HepG2 (cell line): ENCODE results near the gene UBE3B.

ENCODE experiments used
- CREB1 ChIP-seq, 2 experiments: fragments of 450-650 bp in 1 of 2; IDR thresholded peaks; 2 replicates each; pipeline ENCODE4 v1.6.1; 2016 to 2017; ENCODE audit warnings: control low read depth in 1 of 2, mild to moderate bottlenecking in 1 of 2, missing compliant biosample characterization in 1 of 2, missing genetic modification characterization in 1 of 2
- HOXD1 ChIP-seq: sonication (generic); formaldehyde crosslinking; IDR thresholded peaks from 2 replicates; pipeline ENCODE4 v1.5.0; 2020; ENCODE audit warnings: missing genetic modification reagents
- MED13 ChIP-seq: sonication (generic); formaldehyde crosslinking; IDR thresholded peaks from 2 replicates; pipeline ENCODE4 v1.5.0; 2020; ENCODE audit warnings: missing genetic modification reagents
- NR1H2 ChIP-seq: sonication (generic); formaldehyde crosslinking; IDR thresholded peaks from 2 replicates; pipeline ENCODE4 v1.8.1; 2022; ENCODE audit warnings: low read depth, missing genetic modification reagents, borderline replicate concordance
- POLR2AphosphoS5 ChIP-seq: IDR thresholded peaks from 2 replicates; pipeline ENCODE4 v1.6.1; 2012; ENCODE audit warnings: low read depth, low read length
- TCF12 ChIP-seq, 2 experiments: fragments of 450-650 bp in 1 of 2; sonication (generic) in 1 of 2; formaldehyde crosslinking in 1 of 2; IDR thresholded peaks; 2 replicates each; pipeline versions ENCODE4 v1.6.1 to v1.8.0; 2017 to 2022; ENCODE audit warnings: antibody characterized with exemption in 1 of 2, mild to moderate bottlenecking in 1 of 2, missing genetic modification reagents in 1 of 2, moderate library complexity in 1 of 2
- ZNF775 ChIP-seq: sonication (generic); formaldehyde crosslinking; IDR thresholded peaks from 2 replicates; pipeline ENCODE4 v1.4.0; 2020; ENCODE audit warnings: missing genetic modification reagents, mild to moderate bottlenecking, moderate library complexity, borderline replicate concordance
- TF ChIP-seq, protein P1 (sequence below): IDR thresholded peaks from 2 replicates; pipeline ENCODE4 v1.6.1; 2016
- TF ChIP-seq, protein P2 (sequence below): sonication (generic); formaldehyde crosslinking; IDR thresholded peaks from 2 replicates; pipeline ENCODE4 v1.8.1; 2023; ENCODE audit warnings: missing genetic modification reagents, inconsistent platforms, borderline replicate concordance
- TF ChIP-seq, protein P3 (sequence below): sonication (generic); formaldehyde crosslinking; IDR thresholded peaks from 2 replicates; pipeline ENCODE4 v1.4.0; 2020; ENCODE audit warnings: mild to moderate bottlenecking, missing genetic modification reagents
- TF ChIP-seq, protein P4 (sequence below): sonication (generic); formaldehyde crosslinking; IDR thresholded peaks from 2 replicates; pipeline ENCODE4 v1.5.0; 2020; ENCODE audit warnings: mild to moderate bottlenecking, missing genetic modification reagents, moderate library complexity

DNA sequence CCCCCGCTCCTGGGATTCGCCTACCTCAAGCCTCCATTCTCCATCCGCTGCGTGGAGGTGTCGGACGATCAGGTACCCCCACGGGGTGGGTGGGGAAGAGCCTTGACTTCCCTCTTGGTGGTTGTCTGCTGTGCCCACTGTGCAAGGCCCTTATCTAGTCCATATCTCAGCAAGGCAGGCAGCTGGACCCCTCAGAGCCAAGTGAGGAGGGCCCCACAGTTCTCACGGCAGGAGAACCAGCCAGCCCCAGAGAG lies 56.0 kb downstream of the UBE3B start:
- TF ChIP-seq, protein P1, sequence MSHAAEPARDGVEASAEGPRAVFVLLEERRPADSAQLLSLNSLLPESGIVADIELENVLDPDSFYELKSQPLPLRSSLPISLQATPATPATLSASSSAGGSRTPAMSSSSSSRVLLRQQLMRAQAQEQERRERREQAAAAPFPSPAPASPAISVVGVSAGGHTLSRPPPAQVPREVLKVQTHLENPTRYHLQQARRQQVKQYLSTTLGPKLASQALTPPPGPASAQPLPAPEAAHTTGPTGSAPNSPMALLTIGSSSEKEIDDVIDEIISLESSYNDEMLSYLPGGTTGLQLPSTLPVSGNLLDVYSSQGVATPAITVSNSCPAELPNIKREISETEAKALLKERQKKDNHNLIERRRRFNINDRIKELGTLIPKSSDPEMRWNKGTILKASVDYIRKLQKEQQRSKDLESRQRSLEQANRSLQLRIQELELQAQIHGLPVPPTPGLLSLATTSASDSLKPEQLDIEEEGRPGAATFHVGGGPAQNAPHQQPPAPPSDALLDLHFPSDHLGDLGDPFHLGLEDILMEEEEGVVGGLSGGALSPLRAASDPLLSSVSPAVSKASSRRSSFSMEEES (CRISPR knock-in tag), result no peak
- no peak for TF ChIP-seq ZNF775
- no peak for TF ChIP-seq TCF12 (IDR thresholded peaks at IDR 0.05)
- TF ChIP-seq TCF12 (CRISPR knock-in tag; IDR thresholded peaks at IDR 0.05), result no peak
- no peak for TF ChIP-seq NR1H2 (CRISPR knock-in tag)
- no peak for TF ChIP-seq POLR2AphosphoS5
- no peak for TF ChIP-seq HOXD1 (CRISPR knock-in tag)
- TF ChIP-seq, protein P2, sequence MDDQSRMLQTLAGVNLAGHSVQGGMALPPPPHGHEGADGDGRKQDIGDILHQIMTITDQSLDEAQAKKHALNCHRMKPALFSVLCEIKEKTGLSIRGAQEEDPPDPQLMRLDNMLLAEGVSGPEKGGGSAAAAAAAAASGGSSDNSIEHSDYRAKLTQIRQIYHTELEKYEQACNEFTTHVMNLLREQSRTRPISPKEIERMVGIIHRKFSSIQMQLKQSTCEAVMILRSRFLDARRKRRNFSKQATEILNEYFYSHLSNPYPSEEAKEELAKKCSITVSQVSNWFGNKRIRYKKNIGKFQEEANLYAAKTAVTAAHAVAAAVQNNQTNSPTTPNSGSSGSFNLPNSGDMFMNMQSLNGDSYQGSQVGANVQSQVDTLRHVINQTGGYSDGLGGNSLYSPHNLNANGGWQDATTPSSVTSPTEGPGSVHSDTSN (CRISPR knock-in tag), result no peak
- TF ChIP-seq, protein P3, sequence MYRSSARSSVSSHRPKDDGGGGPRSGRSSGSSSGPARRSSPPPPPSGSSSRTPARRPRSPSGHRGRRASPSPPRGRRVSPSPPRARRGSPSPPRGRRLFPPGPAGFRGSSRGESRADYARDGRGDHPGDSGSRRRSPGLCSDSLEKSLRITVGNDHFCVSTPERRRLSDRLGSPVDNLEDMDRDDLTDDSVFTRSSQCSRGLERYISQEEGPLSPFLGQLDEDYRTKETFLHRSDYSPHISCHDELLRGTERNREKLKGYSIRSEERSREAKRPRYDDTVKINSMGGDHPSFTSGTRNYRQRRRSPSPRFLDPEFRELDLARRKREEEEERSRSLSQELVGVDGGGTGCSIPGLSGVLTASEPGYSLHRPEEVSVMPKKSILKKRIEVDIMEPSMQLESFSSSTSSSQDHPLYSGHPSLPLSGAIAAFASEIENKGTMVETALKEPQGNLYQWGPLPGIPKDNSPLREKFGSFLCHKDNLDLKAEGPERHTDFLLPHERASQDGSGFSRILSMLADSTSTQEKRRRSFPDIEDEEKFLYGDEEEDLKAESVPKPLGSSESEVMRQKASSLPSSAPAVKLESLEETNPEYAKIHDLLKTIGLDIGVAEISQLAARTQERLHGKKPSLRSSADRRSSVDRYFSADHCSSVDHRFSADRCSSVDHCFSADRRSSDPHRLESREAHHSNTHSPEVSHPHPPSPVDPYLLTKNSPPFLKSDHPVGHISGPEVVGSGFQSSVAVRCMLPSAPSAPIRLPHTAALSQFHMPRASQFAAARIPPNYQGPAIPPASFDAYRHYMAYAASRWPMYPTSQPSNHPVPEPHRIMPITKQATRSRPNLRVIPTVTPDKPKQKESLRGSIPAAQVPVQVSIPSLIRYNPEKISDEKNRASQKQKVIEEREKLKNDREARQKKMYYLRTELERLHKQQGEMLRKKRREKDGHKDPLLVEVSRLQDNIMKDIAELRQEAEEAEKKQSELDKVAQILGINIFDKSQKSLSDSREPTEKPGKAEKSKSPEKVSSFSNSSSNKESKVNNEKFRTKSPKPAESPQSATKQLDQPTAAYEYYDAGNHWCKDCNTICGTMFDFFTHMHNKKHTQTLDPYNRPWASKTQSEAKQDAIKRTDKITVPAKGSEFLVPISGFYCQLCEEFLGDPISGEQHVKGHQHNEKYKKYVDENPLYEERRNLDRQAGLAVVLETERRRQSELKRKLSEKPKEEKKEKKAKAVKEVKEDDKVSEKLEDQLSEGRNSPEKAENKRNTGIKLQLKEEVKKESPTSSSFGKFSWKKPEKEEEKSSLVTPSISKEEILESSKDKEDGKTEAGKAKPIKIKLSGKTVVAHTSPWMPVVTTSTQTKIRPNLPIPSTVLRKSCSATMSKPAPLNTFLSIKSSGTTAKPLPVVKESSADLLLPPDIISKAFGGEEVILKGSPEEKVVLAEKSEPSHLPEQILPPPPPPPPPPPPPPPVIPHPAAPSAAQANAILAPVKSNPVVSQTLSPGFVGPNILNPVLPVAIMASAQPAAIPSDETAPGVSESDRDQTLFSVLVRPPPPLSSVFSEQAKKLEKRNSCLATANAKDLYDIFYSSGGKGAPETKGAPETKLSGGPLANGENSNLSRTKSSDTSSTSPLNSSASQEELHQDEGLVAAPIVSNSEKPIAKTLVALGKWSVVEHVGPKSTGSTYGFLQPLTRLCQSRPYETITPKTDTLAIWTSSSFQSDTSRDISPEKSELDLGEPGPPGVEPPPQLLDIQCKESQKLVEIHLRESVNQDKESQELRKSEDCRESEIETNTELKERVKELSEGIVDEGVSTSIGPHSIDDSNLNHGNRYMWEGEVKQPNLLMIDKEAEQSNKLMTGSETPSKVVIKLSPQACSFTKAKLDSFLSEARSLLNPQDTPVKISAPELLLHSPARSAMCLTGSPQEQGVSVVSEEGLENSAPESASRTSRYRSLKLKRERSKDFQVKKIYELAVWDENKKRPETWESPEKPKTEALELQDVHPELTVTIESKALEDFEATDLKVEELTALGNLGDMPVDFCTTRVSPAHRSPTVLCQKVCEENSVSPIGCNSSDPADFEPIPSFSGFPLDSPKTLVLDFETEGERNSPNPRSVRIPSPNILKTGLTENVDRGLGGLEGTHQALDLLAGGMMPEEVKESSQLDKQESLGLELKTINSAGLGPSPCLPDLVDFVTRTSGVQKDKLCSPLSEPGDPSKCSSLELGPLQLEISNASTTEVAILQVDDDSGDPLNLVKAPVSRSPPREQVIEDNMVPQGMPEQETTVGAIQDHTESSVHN (CRISPR knock-in tag), result no peak
- no peak for TF ChIP-seq CREB1 (IDR thresholded peaks at IDR 0.05)
- no peak for TF ChIP-seq CREB1 (CRISPR knock-in tag; IDR thresholded peaks at IDR 0.05)
- TF ChIP-seq, protein P4, sequence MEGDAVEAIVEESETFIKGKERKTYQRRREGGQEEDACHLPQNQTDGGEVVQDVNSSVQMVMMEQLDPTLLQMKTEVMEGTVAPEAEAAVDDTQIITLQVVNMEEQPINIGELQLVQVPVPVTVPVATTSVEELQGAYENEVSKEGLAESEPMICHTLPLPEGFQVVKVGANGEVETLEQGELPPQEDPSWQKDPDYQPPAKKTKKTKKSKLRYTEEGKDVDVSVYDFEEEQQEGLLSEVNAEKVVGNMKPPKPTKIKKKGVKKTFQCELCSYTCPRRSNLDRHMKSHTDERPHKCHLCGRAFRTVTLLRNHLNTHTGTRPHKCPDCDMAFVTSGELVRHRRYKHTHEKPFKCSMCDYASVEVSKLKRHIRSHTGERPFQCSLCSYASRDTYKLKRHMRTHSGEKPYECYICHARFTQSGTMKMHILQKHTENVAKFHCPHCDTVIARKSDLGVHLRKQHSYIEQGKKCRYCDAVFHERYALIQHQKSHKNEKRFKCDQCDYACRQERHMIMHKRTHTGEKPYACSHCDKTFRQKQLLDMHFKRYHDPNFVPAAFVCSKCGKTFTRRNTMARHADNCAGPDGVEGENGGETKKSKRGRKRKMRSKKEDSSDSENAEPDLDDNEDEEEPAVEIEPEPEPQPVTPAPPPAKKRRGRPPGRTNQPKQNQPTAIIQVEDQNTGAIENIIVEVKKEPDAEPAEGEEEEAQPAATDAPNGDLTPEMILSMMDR, result no peak
- TF ChIP-seq MED13 (CRISPR knock-in tag), result no peak
